HL-60/S4 (cell line): ENCODE data around the gene SZRD1.

Experiments
- in situ Hi-C: fragments of 300-500 bp; cut with MboI; formaldehyde crosslinking; loops from 2 replicates; pipeline ENCODE4 v1.14.3; 2022; ENCODE audit warnings: low sequenced_read_pairs

Gene SZRD1

GRCh38 chr1:16392740-16393569 lies 25.9 kb downstream of the SZRD1 start:
- in situ Hi-C loops: loop anchor here (10.0 kb wide), 1 partner anchor 62 kb away; no protein-coding TSS in a partner anchor

- in situ Hi-C loops: loop anchor here (10.0 kb wide), 1 partner anchor 61 kb away; no protein-coding TSS in a partner anchor
Measured at GRCh38 chr1:16393570-16394521, 26.8 kb downstream of the SZRD1 start.

DNA sequence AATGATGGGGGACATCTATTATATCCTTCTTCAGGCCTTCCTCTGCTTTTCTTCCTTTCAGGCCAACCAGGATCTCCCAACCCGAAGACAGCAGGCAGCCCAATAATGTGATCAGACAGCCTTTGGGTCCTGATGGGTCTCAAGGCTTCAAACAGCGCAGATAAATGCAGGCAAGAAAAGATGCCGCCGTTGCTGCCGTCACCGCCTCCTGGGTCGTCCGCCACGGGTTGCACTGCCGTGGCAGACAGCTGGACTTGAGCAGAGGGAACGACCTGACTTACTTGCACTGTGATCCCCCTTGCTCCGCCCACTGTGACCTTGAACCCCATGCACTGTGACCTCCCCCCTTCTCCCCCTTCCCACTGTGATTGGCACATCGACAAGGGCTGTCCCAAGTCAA lies 27.9 kb downstream of the SZRD1 start:
- in situ Hi-C loops: loop anchor here (10.0 kb wide), 1 partner anchor 60 kb away; no protein-coding TSS in a partner anchor

DNA sequence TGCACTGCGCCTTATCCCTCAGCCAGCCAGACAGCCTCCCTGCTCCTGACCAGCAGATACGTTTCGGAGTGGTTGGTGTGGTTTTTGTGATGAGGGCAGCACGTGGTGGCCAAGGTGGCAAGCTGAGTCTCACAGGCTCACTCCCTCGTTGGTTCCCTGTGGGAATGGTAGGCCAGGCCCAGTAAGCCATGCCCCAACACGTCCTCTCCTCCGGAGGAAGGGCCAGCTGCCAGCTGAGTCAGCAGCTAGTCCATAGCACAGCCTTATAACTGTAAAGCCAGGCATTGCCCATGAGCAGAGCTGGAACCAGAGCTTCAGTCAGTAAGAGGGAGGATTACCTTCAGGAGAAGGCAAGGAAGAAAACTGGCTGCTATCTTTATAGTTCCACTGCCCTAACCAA lies 29.5 kb downstream of the SZRD1 start:
- in situ Hi-C loops: loop anchor here (10.0 kb wide), 1 partner anchor 58 kb away; no protein-coding TSS in a partner anchor

DNA sequence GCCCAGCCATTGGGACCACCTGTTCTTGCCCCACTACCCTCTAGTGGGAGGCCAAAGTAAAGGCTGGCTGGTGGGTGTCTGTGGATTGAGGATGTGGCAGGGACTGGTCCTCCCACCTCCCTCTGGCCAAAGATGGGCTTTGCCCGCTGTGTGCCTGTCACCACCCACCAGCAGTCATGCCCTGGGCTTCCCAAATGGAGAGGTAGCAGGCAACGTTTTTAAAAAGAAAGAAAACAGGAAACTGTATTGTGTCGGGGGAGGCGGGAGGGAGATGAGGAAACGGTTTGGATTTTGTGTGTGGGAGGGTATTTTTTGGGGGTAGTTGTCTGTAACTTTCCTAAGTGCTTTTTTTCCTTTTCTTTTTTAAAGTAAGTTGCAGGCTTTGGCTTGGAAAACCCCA lies 30.1 kb downstream of the SZRD1 start:
- in situ Hi-C loops: loop anchor here (10.0 kb wide), 1 partner anchor 58 kb away; no protein-coding TSS in a partner anchor

DNA sequence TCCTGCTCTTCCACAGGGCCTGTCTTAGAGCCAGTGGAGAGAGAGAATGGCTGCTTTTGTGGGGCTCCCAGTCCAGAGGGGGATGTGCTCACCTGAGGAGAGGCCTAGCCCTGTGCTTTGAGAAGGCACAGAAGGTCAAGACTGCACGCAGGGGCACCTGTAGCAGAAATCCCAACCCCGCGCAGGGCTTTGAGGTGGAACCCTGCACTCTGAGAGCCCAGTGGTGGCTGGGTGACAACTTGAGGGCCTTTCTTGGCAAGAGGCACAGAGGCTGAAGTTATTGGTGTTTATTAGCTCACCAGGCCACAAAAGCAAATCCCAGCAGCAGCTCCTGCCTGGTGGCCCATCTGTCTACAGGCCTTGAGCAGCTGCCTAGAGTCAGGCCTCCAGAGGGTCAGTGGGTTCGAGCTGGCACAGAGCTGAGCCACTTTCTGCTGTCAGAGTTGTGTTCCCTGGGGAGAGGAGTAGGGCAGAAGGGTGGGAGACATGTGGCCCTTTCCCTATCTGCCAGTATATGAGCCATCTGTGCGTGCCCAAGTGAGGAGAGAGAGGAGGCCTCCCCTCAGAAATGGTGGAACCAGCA lies 31.4 kb downstream of the SZRD1 start:
- in situ Hi-C loops: loop anchor here (10.0 kb wide), 1 partner anchor 56 kb away; no protein-coding TSS in a partner anchor

DNA sequence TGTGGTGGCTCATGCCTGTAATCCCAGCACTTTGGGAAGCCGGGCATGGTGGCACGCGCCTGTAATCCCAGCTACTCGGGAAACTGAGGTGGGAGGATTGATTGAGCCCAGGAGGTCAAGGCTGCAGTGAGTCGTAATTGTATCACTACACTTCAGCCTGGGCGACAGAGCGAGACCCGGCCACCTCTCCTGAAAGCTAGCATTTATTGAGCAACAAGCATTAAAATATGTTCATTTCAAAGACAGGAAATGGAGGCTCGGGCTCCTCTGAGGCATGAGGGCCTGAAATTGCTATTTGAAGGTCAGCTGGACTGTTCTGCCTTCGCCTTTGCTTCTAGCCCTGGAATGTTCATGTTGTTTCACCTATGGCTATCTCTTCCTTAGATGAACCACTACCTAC lies 35.7 kb downstream of the SZRD1 start:
- in situ Hi-C loops: no loop called here

- in situ Hi-C loops: no loop called here
Measured at GRCh38 chr1:16405441-16405840, 38.4 kb downstream of the SZRD1 start.

- in situ Hi-C loops: no loop called here
Measured at GRCh38 chr1:16406868-16407267, 39.8 kb downstream of the SZRD1 start.

DNA sequence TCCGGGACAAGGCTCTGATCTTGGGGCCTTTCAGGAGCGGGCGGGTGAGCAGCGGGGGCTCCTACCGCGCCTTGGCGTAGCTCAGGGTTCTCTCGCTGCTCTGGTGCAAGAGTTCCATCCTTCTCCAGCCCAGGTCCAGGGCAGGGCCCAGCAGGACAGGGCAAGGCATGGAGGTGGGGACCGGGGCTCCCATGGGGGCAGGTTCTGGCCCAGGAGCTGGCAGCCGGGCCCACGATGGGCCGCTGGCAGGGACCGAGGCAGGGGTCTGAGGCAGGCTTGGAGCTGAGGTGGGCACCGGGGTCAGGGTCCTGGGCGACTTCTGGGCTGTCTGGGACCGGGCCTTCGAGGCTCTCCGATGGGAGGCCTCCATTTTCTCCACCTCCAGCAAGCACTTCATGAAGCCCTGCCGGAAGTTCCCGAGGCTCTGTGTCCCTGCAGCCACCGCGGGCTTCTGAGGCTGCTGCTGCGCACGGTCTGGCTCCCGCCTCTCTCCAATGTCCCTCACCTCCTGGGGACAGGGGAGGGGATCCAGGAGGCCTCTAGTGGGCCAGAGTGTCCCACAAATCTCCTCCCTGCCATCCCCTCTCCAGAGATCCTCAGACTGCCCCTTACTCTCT lies 42.6 kb downstream of the SZRD1 start:
- in situ Hi-C loops: no loop called here

GRCh38 chr1:16410803-16411202 lies 43.8 kb downstream of the SZRD1 start:
- in situ Hi-C loops: no loop called here

DNA sequence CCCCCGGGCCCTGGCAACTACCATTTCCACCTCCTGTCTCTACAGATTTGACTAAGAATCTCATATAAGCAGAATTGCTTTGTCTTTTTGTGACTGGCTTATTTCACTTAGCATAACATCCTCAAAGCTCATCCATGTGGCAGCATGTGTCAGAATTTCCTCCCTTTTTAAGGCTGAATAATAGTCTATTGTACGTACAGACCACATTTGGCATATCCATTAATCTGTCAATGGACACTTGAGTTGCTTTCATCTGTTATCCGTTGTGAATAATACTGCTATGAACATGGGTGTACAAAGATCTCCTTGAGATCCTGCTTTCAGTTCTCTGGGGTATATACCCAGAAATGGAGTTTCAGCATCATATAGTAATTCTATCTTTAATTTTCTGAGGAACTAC lies 46.1 kb downstream of the SZRD1 start:
- in situ Hi-C loops: no loop called here

DNA sequence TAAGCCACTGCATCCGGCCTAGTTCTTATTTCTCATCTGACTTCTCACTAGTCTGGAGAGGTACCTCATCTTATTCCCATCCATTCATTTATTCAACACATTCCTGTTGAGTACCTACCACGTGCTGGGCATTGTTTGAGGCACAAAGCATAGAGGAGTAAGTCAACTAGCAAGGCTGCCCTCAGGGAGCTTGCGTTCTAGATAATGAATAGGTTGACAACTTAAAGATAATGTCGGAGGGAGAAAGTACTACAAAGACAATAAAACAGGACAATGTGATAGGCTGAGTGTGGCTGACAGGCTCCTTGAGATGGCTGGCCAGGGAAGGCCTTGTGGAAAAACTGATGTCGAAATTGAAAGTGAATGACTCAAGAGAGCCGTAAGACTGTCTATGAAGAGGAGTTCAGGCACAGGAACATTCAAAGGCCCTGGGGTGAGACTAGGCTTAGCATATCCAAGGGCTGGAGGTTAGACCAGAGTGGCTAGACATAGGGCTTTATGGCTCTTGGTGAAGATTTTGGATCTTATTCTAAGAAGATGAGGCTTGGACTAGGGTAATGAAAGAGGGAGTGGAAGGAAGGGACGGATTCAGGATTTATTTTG lies 51.9 kb downstream of the SZRD1 start:
- in situ Hi-C loops: no loop called here

- in situ Hi-C loops: no loop called here
Measured at GRCh38 chr1:16420424-16421118, 53.5 kb downstream of the SZRD1 start.

DNA sequence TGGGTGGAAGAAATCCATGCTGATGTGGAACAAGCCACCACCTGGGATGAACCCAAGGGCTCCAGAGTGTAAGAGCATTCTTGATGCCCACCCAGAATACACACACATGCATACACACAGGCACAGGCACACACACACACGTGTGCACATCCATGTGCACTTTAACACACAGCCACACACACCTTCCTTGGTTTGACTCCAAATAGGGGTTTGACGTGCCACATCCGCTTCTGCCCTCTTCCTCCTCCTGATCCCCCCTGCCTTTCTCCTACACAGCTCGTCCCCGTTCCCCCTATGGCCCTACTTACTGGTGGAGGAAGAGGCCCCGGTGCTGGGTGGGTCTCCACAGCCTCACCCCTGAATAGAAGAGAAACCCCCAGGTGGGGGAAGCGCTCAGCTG lies 54.2 kb downstream of the SZRD1 start:
- in situ Hi-C loops: no loop called here

DNA sequence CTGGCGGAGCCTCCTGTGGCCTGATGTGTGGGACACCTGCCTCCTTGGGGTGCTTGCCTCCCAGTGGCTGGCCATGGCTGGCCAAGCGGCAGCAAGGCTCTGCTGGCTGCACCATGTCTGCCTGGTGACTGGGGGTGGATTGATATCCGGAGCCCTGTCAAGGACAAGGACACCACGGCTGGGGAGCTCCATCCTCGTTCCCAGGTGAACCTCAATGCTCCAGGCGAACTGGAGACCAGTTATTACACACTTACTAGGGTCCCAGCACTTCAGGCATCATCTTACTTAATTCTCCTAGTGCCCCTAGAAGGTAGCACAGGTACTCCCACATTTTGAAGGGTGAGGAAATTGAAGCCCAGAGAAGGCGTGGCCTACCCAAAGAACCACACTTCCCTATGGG lies 55.0 kb downstream of the SZRD1 start:
- in situ Hi-C loops: no loop called here

DNA sequence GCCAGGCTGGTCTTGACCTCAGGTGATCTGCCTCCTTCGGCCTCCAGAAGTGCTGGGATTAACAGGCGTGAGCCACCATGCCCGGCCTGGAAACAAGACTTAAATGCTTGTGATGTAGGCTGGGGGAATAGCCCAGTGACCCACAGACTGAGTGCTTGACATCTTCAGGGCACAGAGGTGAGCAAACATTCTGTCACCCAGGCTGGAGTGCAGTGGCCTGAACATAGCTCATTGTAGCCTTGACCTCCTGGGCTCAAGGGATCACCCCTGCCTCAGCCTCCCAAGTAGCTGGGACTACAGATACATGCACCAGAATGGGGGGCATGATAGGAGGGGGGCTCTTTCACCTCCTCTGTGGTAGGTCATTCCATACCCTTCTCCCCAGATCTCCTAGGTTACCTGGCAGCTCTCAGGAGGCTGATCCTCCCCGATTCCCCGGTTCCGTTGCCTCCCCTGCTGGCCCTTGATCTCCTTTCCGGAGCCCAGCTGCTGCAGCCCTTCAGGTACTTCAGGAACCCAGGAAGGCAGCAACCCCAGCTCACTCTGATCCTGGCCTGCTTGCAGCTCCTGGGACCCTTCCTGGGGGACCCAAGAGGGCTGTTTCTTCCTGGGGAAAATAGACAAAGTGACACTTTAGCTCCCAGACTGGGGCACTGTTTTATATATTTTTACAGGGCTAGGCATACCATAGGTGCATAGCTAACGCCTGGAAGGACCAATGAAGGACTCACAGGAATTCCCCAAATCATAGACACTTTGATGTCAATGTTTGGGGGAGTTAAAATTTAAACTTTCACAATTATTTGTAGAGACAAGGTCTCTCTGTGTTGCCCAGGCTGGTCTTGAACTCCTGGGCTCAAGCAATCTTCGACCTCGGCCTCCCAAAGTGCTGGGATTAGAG lies 58.3 kb downstream of the SZRD1 start:
- in situ Hi-C loops: no loop called here

DNA sequence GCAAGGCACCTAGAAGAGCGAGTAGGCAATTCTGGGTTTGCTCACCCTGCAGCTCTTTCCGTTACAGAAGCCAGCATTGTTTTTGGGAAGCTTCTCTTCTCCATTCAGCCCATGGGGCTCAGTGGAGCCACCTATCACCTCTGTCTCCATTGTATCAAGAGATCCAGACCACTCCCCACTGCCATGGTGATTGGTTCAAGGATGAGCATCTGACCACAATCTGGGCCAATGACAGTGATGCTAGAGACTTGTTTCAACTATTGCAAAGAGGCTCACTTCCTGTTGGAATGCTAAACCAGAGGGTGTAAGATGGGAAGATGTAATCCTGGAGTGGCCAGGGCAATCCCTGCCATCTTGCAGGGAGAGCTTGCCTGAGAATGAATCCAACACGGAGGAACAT lies 63.6 kb downstream of the SZRD1 start:
- in situ Hi-C loops: no loop called here

DNA sequence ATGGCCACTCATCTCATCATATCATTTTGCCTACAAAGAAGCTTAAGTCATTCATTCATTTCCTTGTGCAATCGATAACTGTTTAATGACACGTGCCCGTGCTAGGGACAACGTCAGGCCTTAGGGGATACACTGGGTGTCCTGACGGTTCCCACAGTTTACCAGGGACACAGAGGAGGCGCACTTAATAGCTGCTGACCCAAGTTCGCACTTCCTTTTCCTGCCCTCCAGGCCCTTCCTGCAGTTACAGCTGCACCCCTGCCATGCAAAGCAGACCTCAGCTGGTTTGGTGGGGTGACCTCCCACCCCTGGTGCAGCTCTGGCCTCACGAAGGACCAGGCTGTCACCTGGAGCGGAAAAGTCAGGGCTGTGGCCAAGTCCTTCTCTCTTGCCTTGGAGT lies 66.0 kb downstream of the SZRD1 start:
- in situ Hi-C loops: no loop called here
